NCI-H2029 (cell line): ENCODE results near the gene ZNF681.
"Not testable (repeated sequence)": the region's sequence is repeated elsewhere in the genome, so short reads cannot be mapped to it uniquely, and the experiment has no call there.

Experiments used
- DNase-seq: peaks from one replicate; lab custom pipeline; 2025; lab: John Stamatoyannopoulos, UW

ZNF681 gene

GRCh38 chr19:23692937-23693336 lies 65.8 kb downstream of the ZNF681 start:
- DNase-seq: not testable (repeated sequence)
